OCI-LY7 (cell line): ENCODE results near the gene POLR2F.

Source experiments
- EZH2phosphoT487 ChIP-seq: fragments of 200-600 bp; sonication (generic); IDR thresholded peaks from 2 replicates; pipeline ENCODE4 v1.6.1; 2018; ENCODE audit warnings: low read depth, borderline replicate concordance, mild to moderate bottlenecking, mixed run types, antibody characterized with exemption, low read length, moderate library complexity, mixed read lengths
- TF ChIP-seq, protein P1 (sequence below): fragments of 200-600 bp; sonication (generic); conservative IDR thresholded peaks from 2 replicates; pipeline ENCODE4 v1.5.1; 2014; ENCODE audit warnings: mild to moderate bottlenecking, antibody characterized with exemption, low read length, moderate library complexity, mixed read lengths

DNA sequence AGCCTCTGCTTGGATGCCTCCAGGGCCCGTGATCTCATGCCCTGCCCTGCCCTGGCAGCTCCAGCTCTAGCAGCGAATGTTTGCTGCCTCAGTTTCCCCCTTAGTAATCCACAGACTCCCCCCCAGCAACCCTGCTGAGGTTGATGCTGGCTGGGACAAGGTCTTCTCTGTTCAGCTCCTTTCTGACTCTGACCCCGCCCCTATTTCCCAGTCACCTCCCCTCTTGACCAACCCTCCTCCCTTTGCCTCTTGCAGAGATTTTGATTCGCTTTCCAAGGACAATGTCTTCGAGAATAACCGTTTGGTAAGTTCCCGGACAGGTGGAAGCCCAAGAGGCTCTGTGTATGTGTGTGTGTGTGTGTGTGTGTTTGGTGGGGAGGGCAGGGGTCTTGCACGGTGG lies 41.8 kb upstream of the POLR2F start:
- TF ChIP-seq, protein P1, sequence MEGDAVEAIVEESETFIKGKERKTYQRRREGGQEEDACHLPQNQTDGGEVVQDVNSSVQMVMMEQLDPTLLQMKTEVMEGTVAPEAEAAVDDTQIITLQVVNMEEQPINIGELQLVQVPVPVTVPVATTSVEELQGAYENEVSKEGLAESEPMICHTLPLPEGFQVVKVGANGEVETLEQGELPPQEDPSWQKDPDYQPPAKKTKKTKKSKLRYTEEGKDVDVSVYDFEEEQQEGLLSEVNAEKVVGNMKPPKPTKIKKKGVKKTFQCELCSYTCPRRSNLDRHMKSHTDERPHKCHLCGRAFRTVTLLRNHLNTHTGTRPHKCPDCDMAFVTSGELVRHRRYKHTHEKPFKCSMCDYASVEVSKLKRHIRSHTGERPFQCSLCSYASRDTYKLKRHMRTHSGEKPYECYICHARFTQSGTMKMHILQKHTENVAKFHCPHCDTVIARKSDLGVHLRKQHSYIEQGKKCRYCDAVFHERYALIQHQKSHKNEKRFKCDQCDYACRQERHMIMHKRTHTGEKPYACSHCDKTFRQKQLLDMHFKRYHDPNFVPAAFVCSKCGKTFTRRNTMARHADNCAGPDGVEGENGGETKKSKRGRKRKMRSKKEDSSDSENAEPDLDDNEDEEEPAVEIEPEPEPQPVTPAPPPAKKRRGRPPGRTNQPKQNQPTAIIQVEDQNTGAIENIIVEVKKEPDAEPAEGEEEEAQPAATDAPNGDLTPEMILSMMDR, result no peak
- TF ChIP-seq EZH2phosphoT487, result no peak
